GM19025 (cell line): Measurements from ENCODE around the gene ALKBH8.

ENCODE experiments used
- ATAC-seq: cut with Tn5 transposase; IDR thresholded peaks from one replicate; pipeline ENCODE4 v1.9.1; 2021; ENCODE audit warnings: mild to moderate bottlenecking, low read depth, moderate library complexity; ENCODE audit not compliant: unreplicated experiment

ALKBH8 gene, protein sequence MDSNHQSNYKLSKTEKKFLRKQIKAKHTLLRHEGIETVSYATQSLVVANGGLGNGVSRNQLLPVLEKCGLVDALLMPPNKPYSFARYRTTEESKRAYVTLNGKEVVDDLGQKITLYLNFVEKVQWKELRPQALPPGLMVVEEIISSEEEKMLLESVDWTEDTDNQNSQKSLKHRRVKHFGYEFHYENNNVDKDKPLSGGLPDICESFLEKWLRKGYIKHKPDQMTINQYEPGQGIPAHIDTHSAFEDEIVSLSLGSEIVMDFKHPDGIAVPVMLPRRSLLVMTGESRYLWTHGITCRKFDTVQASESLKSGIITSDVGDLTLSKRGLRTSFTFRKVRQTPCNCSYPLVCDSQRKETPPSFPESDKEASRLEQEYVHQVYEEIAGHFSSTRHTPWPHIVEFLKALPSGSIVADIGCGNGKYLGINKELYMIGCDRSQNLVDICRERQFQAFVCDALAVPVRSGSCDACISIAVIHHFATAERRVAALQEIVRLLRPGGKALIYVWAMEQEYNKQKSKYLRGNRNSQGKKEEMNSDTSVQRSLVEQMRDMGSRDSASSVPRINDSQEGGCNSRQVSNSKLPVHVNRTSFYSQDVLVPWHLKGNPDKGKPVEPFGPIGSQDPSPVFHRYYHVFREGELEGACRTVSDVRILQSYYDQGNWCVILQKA

DNA sequence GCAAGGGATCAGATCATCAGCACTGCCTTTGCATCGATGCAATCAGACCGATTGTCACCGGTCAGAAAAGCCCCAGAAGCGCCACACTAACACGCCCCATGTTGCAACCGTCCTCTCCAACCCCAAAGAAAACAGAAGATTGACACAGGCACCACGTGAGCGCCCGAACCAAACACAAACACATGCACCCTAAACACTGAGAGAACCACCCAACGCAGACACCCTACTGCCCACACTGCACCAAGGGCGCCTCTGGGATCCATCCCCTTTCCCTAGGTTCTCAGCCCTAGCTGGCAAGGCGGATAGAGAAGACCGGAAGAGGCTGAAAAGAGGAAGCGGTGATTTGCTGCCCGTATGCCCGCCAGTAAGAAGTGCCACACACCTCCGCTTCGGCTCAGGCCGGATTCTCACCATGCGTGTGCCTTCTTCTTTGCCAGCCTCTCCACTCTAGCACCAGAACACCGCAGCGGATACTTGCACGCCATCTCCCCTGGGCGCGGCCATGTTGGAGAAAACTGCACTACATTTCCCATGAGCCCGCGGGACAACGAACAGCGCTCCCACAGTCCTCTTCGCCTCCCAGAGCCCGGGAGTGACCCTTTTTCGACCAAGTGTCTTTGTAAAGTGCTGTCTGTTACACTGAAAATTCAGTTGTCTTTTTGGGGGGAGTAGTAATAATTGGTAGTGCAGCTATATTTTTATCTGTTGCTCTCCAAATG, at the start of gene ALKBH8:
ALKBH8 (minus strand) TSS at position 517 of the 719 bp plus-strand sequence. CDS start 4,842 bp downstream, outside the sequence.
- peak; percentile 70 for ATAC-seq

DNA sequence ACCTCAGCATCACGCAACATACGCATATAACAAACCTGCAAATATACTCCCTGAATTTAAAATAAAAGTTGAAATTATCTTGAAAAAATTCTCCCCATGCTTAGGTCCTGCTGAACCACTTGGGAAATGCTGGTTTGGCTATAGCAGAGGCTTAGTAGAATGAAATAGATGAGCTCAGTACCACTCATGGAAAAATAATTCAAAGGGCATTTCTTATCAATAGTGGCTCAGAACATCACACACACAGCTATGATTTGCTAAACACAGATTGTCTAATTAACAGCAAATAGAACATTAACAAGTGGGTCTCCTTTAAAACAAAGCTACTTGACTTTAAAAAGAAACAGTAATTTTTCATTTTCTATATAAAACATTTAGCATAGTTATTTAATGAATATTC, 46.9 kb upstream of the ALKBH8 start:
- no peak for ATAC-seq

DNA sequence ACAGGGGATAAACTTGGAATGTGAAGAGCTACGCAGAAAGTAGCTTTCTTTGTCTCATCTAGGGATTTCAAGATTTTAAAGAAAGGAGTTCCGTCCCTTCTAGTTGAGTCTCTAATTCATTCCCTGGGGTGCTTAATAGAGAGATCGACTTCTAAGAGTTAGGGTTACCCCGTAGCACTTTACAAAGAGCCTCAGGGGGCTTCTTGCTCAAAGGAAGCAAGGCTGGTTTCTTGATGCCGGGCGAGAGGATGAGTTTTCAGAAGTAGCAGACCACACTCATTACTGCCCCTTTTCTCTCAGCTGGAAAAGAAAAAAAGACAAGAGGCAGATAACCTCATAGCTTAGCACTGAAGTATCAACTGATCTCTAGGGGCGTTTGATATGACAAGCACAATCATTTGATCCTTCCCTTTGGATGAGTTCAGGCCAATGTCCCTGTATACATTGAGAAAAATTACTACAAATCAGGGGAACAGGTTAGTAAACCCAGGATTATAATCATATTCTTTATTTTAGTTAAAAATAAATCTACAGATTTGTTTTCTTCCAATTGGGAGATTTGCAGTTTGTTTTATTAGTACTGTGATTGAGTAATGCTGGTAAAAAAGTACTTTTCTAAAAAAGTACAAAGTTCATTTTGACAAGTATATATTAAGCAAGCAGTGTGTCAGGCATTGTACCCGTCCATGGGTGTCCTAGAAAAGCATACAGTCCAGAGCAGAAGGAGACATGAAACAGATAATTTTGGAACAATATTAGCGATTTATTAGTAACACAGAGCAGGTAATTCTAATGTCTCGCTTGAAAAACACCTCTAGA, 44.1 kb upstream of the ALKBH8 start:
- no peak for ATAC-seq

DNA sequence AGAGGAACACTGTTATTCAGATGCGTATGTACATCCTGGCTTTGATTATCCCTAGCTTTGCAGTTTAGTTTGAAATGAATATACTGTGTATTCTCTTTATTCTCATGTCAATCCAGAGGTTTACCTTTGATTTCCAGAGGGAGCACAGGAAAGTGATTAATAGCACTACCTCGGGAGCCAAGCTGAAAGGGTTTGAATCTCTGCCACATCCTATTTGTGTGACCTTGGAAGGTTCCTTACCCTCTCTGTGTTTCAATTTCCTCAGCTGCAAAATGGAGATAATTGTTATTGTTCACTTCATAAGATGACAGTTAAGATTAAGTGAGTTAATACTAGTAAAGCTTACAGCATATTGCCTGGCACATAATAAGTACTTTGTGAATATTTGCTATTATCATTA, 43.3 kb upstream of the ALKBH8 start:
- no peak for ATAC-seq

DNA sequence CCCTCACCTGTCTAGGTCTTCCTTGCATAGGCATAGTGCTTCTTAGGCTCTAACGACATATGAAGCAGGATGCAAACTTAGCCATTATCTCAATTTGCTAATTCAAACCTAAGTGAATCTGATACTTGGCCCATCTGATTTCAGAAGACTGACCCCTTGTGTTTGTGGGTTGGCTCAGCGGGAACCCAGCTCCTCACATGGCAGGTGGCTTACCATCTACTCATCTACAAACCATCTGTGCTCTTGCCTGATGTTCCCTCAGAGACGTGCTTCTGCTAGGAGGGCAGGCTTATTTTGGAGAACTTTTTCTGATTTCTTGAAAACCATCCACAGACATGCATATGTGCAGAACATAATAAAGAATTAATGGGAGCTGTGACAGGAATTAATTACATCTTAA, 40.6 kb upstream of the ALKBH8 start:
- ATAC-seq = no peak

DNA sequence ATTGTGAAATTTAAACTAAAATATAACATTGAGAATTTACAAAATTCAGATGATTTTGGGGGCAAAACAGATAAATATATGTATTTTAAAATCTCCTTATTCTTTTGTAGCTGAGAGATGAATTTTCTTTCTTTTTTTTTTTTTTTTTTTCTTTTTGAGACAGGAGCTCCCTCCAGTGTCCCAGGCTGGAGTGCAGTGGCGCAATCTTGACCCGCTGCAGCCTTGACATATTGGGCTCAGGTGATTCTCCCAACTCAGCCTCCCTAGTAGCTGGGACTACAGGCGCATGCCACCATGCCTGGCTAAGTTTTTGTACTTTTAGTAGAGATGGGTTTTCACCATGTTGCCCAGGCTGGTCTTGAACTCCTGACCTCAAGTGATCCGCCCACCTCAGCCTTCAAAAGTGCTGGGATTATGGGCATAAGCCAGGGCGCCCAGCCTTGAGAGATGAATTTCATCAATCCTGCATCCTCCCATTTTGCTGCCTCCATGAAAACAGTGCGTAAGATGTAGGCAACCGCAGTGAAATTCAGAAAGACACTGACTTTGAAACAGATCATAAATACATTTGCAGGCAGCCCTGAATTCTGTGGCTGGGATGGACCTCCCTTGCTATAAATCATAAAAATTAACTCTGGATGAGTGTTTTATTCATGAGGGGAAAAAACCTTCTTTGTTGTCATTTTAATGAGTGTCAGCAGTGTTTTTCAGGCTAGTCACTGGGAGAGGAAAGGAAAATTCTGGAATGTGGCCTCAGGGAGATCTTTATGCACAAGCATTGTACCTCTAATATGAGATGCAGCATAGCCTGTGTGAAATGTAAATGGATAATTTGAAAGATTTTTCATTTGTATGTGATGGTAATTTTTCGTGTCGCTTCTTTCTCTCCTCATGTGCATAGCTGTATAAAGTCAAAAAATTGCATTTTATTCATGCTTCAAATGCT, 39.8 kb upstream of the ALKBH8 start:
- no peak for ATAC-seq

DNA sequence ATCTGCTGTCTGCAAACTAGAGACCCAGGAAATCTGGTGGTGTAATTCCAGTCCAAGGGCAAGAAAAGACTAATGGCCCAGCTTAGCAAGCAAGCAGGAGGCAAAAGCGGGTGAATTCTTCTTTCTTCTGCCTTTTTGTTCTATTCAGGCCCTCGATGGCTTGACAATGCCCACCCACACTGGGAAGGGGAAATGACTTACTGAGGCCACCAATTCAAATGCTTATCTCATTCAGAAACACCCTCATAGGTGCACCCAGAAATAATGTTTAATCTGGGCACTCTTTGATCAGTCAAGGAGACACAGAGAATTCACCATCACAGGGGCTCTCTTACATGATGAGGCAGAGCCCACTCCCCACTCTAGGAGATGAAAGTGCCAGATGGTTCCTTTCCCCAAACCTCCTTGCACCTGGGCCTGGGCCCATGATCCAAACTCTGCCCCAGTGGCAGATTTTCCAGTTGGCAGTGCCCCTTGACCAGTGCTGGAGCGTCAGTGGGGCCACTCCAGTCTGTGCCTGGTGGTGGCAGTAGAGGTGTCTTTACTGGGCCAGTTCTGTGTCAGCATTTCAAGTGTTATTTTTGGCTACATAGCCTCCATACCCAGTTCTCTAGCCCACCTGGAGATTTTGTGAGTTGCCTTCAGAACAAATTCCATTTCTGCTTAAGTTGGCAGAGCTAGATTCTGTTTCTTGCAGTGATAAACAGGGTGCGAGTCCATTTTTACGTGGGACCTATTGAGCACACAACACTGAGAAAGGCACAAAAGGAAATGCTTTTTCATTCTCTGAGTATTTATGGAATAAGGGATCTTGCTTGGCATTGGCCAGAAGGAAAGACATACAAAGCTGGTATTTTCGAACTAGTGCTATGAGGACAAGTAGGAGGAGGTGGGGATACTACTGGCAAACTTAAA, 32.9 kb upstream of the ALKBH8 start:
- ATAC-seq = no peak

DNA sequence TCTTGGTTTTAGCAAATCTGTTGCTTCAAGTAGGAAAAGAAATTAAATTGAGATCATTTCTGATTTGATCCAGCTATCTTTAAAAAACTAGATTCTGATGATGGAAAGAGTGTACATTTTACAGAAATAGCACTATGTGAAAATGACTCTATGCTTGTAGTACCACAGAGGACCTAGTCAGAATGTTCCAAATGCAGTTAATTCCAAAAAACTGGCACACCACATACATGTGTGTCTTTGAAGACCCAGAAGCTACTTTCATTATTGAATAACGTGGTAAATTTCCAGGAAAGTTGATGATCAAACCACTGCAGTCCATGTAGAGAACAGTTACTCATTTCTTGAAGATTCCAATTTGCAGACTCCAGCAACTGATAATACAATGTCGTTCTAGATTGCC, 29.2 kb upstream of the ALKBH8 start:
- no peak for ATAC-seq

DNA sequence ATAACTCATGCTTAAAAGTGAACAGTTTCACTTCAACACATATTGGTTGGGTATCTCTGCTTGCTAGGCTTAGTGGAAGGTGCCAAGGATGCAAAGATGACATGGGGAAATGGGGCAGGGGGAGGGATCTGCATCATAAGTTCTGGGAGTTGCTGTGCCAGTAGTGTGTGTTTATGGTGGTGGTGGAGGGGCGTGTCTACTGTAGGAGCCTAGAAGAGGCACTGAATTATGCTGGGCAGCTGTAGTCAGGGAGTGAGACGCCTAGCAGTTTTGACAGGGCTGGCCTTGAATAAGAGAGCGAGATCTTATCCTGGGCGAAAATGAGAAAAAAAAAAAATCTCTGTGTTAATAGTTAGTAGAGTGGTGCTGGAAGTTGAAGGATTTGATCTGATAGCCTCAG, 28.4 kb upstream of the ALKBH8 start:
- no peak for ATAC-seq

DNA sequence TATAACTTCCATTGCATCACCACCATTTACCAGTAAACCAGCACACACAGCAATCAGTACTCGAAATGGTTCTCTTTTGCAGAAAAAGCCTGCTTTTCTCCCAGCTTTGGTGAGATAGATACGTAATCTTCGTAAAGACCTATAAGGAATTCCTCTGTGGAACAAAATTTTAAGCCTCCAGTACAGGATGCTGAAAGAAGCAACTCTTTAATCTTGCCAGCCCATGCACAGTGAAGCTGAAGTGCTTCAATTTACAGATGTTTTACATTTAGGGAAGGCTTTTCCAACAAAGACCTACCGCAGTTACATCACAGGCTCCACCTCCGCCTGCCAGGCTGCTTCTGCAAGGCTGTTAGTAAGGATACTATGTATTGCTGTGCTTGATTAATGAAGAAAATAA, 27.3 kb upstream of the ALKBH8 start:
- ATAC-seq = no peak

DNA sequence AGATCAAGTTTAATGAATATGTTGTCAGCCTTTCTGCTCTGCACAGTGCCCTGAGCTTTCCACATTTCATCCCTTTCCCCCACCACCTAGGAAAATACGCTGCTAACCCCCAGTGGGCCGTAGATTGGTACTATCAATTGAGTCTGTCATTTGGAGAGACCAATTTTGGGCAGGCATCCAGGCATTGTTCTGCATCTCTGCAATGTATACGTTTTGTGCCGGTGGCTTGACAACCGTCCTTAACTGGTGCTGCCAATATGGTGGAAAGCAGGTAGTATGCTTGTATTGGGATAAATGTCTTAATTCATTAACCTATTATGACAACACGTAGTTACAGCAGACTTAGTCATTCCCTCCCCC, 26.7 kb upstream of the ALKBH8 start:
- ATAC-seq = no peak

DNA sequence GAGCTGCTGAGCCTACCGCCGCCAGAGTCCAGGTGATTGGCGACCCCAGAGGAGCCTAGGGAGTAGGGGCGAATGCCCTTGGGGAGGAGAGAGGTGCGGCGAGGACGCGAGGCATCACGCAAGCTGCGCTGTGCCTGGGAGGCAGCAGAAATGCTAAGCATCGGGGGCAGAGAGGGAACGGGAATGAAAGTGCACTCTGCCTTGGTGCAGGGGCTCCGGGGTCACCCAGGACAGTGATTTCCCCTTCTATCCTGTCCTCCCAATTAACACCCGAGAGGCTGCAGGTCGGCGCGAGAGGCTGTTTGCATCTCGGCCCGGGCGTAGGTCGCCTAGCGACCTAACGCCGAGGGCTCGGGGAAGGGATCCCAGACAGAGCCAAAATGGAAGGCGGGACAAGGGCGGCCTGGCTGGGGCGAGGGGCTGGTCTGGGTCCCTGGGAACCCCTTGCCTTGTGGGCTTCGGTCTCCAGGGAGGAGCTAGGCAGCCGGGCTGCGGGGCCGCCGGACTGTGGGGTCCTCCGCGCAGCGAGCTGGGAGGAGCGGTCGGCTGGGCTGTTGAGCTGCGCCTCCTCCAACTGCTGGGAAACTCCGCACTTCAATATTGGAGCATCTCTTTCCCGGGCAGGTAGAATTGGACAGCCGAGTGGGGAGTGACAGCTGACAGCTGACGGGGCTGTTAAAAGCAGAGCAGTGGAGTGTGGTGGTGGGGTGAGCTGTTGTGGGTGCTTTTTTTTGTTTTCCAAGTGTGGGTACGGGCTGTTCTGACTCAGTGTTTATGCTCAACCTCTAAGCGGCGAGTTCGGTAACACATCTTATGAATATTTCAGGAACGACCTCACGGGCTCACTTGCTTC, 26.1 kb upstream of the ALKBH8 start:
- no peak for ATAC-seq

DNA sequence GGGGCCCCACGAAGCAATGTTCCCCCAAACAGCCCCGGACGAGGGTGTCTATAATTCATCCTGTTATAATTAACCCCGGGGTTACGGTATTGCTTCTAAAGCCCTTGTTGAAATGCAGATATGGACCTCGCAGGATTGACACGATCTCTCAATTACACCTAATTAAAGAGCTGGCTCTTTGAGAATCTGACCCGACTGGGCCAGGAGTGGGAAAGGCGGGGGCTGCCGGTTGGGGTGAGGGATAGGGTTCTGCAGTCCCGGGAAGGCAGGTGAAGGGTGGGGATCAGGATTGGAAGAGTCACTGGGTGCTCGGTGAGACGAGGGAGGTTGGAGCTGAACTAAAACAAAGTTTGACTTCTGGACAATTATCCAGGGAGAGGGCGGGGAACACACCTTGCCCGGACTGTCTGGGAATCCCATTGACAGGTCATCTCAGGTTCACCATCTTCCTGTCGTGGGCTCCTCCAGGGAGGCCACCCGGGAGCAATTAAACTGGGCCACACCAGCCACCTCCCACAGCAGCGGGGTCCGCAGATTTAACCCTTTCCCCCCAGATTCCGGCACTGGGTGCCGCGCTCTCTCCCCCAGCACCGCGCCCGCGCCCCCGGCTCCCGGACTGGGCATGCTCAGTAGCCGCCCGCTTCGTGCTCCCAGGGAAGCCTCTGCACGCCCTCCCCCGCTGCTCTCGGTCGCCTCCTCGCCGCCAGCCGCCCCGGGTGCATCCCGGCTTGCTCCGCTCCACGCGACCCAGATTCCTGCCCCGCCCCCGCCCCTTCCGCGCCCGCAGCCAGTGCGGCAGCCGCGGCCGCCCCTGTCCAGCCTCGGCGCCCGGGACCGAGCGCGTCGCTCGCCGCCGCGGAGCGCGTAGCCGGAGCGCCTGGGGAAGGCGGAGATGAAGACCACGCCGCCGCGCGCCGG, 25.2 kb upstream of the ALKBH8 start, which contains the start of gene ELMOD1:
ELMOD1 (plus strand) TSS at position 688 of the 918 bp plus-strand sequence. CDS start 27,043 bp downstream, outside the sequence.
- no peak for ATAC-seq

DNA sequence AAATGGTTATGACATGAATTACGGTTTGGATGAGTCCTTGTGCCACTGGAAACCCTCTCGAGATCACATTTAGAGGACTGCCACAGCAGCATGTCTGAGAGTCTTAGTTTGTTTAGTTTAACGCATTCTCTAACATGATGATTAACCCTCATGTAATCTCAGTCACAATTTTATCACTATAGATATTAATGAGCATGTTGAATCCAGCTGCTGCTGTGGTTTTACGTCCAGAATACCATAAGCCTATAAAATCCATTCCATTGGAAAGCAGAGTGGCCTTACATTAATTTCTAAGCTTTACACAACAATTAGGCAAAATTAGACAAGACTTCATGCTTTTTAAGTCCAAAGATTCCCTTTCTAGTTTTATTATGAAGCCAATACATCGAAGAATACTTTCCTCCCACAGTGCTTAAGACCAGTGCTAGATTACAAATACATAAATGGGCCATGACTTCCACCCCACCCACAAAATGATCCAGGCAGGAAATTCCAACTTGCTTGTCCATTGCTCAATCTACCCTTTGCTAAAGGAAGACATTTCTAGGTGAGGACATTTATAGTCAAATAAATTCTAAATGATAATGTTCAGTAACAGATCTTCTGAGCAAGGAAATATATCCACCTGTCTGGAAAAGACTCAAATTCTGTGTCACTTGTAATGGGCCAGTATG, 21.9 kb upstream of the ALKBH8 start:
- no peak for ATAC-seq

DNA sequence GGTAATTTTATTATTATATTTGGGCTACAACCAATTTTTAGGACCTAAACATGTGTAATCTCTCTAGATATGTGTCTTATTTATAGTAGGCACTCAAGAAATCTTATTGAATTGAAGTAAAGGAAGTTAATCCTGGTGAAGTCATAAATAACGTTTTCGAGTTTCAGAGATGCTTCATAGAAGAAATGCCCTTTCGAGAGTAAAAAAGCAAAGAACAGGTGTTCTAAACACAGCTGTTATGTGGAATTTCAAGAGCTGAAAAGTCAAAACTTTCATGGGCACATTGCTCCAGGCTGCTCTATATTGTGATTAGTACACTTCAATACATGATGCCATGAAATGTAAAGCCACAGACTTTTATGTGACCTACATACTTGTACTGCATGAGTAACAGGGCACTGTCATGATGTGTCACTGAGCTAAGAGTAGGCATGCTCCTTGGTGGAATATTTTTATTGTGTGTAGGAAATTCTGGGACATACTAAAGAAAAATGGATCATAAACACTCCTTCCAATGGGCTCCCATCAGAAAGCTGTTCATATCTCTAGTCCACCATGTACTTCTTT, 18.2 kb upstream of the ALKBH8 start:
- ATAC-seq = no peak

DNA sequence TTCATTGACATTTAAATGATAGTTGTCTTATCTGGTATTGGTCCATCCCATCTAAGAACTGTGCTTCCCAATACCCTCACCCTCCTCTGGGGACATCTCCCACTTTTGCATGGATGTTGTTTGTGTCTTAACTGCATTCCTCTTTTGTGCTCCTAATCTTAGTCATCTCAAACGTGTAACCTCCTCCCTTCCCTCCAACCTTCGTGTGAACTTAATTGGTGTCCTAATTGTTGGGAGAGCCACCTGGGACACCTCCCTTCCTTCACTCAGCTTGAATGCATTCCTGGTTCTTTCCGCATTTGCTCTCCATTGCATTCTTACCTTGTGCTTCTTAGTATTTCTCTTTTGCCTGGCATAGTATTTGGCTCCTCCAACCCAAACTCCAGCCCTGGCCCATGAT, 15.6 kb upstream of the ALKBH8 start:
- ATAC-seq = no peak
